ENCODE results near the gene SUSD2. TPM values are rescaled to one million over a fixed set of nuclear protein-coding genes. Genes with fewer than 3 reads are reported as not detected.

The SUSD2 gene
- polyA plus RNA-seq, 1 of the 3 experiments (the other 2 are of a cell fraction) = 0.82 TPM

DNA sequence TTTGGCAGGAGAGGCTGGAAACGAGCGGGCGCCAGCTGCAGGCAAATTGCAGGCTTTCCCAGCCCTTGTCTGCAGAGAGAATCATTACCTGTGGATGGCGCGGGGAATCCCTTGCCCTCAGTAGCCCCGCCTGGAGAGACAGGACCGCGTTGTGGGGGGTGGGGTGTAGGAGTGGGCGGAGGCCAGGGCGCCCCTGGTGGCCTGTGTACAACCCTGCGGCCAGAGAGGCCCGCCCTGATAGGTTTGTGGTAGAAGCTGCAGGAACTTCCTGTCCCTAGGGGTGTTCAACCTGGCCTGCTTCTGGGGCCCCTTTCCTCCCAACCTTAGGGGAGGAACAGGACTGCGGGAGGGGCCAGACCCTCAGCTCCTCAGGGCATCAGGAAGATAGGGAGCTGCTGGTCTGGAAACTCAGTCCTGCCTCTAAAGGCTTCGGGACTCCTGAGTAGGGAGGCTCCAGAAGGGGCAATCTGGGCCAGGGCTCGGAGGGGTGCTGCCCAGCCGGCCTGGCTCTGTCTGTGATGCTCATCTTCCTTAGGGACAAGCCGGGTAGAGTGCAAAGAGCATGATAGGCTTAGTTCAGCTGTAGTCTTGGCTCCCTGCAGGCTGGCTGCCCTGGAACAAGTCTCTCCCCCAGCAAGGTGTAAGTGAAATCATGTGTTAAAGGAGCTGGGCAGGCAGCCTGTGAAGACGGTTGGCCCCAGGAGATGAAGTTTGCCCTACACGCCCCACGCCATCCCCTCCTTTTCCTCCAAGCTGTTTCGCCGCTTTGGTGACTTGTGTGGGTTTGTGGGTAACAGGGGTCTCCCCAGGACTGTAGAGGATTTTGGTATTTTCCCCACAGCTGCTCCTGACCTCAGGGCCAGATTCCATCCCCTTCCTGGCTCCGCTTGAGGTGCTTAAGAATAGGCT, 24.1 kb upstream of the SUSD2 start (continued):
- TF ChIP-seq TAF1 (IDR thresholded peaks at IDR 0.05; ENCODE audit: borderline replicate concordance, low read depth, low read length) (0 out of 2 replicates have a peak, but pooled peaks have one; percentile 25), ELF1 (IDR thresholded peaks at IDR 0.05) (0 out of 2 replicates have a peak, but pooled peaks have one; percentile 35), IRF3 (IDR thresholded peaks at IDR 0.05; ENCODE audit: low read depth, low read length) (no peak), CTCF (IDR thresholded peaks at IDR 0.05) (peak; percentile 94)

GRCh38 chr22:24157822-24158135, 23.5 kb upstream of the SUSD2 start:
- Histone ChIP-seq H3F3A (replicated peaks; ENCODE audit: insufficient read depth) (no peaks in the 10 kb centered on the region), H3K4me1 (ENCODE audit: control insufficient read depth in 1 of 2, insufficient read depth in 2 of 2, low read depth in 1 of 2, low read length in 1 of 2) (peaks cover 15 to 46% of the 10 kb centered on the region in 2 experiments; a peak in 3 of 4 replicates), H3K4me2 (peak overlapping the region; percentile 100), H3K9ac (no peak overlapping the region), H4K20me1 (ENCODE audit: insufficient read depth) (no peaks in the 10 kb centered on the region), H3K4me3 (ENCODE audit: low read depth in 2 of 2, low read length in 1 of 2) (no peak overlapping the region; a peak in 1 of 4 replicates), H3K9me3 (no peaks in the 10 kb centered on the region), H3K27me3 (ENCODE audit: insufficient read depth) (no peaks in the 10 kb centered on the region), H3K36me3 (replicated peaks in 1 of 2; ENCODE audit: control insufficient read depth in 1 of 2, insufficient read depth in 2 of 2, low read length in 1 of 2) (peaks cover 0 to 11% of the 10 kb centered on the region in 2 experiments), H3K79me2 (ENCODE audit: insufficient read depth) (peaks cover 28% of the 10 kb centered on the region), H2AFZ (ENCODE audit: low read depth) (no peak overlapping the region), H3K9me2 (no peaks in the 10 kb centered on the region), H3K27ac (ENCODE audit: low read depth in 2 of 2, low read length in 1 of 2) (no peak overlapping the region)
- POLR2A ChIA-PET = interaction anchor here (2.1 kb wide), 1 partner anchor 8 kb away, joined by 10 read pairs; no protein-coding TSS in a partner anchor
- DNase-seq = no peak
- 77% methylated on average over 3 of the region's 10 CpGs for whole genome bisulfite sequencing (ENCODE audit: low lambda C conversion rate)
- TF ChIP-seq EP300 (IDR thresholded peaks at IDR 0.05; ENCODE audit: borderline replicate concordance in 1 of 2, low read depth in 1 of 2, low read length in 1 of 2) (no peak), TCF12 (IDR thresholded peaks at IDR 0.05) (no peak), EZH2phosphoT487 (IDR thresholded peaks at IDR 0.05; ENCODE audit: borderline replicate concordance, low read depth) (no peak), YY1 (IDR thresholded peaks at IDR 0.05; ENCODE audit: low read depth) (no peak), TEAD4 (IDR thresholded peaks at IDR 0.05; ENCODE audit: borderline replicate concordance, insufficient read depth) (no peak), NRF1 (IDR thresholded peaks at IDR 0.05; ENCODE audit: low read depth, low read length) (no peak), POLR2AphosphoS5 (IDR thresholded peaks at IDR 0.05; ENCODE audit: low read depth, low read length) (no peak), GATA2 (CRISPR knock-in tag; IDR thresholded peaks at IDR 0.05) (no peak), USF1 (IDR thresholded peaks at IDR 0.05; ENCODE audit: borderline replicate concordance, low read depth) (no peak), USF2 (IDR thresholded peaks at IDR 0.05; ENCODE audit: borderline replicate concordance, low read depth, low read length) (no peak), CHD2 (IDR thresholded peaks at IDR 0.05; ENCODE audit: low read length, partially characterized antibody) (no peak), NFIC (IDR thresholded peaks at IDR 0.05; ENCODE audit: borderline replicate concordance) (no peak), ZBTB33 (IDR thresholded peaks at IDR 0.05; ENCODE audit: borderline replicate concordance, low read depth) (no peak)
- CTCF ChIA-PET = interaction anchor here (0.9 to 5.6 kb wide), 15 partner anchors 10 to 130 kb away, joined by 3 to 83 read pairs (median 6); partner anchors contain the start of gene SUSD2

Data from SK-N-SH (cell line).